Activated naive CD8-positive, alpha-beta T cell treated with anti-CD3 and anti-CD28 coated beads, Interleukin-2, amount 10 ng/mL, durations not matched to agents 7 days and 5 days (primary cell): ENCODE measurements around the gene TGFB2. TPM values are rescaled to one million over a fixed set of nuclear protein-coding genes. Genes with fewer than 3 reads are reported as not detected.

Experiments used
- ATAC-seq: fragments of 150-1000 bp; cut with Tn5 transposase; one replicate; pipeline ENCODE4 v1.10.0; 2021; ENCODE audit warnings: low read depth, moderate library complexity
- POLR2A ChIA-PET: fragments of 350-600 bp; sonication (Branson Sonifier 250); formaldehyde crosslinking; loops from one replicate; lab custom pipeline; 2021; ENCODE audit warnings: antibody characterized with exemption; lab: Charles Lee
- DNase-seq: peaks from one replicate; pipeline ENCODE4 v3.0.0; 2021
- H3K27ac Mint-ChIP-seq: one replicate; pipeline ENCODE4 v1.8.0; 2022; ENCODE audit warnings: mild to moderate bottlenecking, mixed read lengths
- H3K27me3 Mint-ChIP-seq: one replicate; pipeline ENCODE4 v1.8.0; 2022; ENCODE audit warnings: mild to moderate bottlenecking, moderate library complexity, mixed read lengths
- H3K36me3 Mint-ChIP-seq: one replicate; pipeline ENCODE4 v1.8.0; 2021; ENCODE audit warnings: mild to moderate bottlenecking, mixed read lengths
- H3K4me1 Mint-ChIP-seq: one replicate; pipeline ENCODE4 v1.8.0; 2021; ENCODE audit warnings: mixed read lengths
- H3K4me3 Mint-ChIP-seq: one replicate; pipeline ENCODE4 v1.8.0; 2022; ENCODE audit warnings: mild to moderate bottlenecking, moderate library complexity, mixed read lengths
- H3K9me3 Mint-ChIP-seq: one replicate; pipeline ENCODE4 v1.8.0; 2021; ENCODE audit warnings: mixed read lengths
- total RNA-seq, 2 experiments: library from RNA; stranded (reverse); gene quantifications; one replicate each; pipeline ENCODE4 v1.2.3, GENCODE V29; 2021

Gene TGFB2
- total RNA-seq, 2 experiments from 2014 or later, result not detected

GRCh38 chr1:218413179-218413578 lies 68.0 kb downstream of the TGFB2 start:
- no peaks in the 10 kb centered on the region for H3K4me1 Mint-ChIP-seq
- DNase-seq (no peak), ATAC-seq (no peak)
- H3K4me3 Mint-ChIP-seq, result no peak overlapping the region
- POLR2A ChIA-PET, result no interaction called here
- H3K27me3 Mint-ChIP-seq, result peaks cover 3% of the 10 kb centered on the region
- H3K9me3 Mint-ChIP-seq, result peaks cover 3% of the 10 kb centered on the region
- H3K27ac Mint-ChIP-seq, result no peak overlapping the region
- H3K36me3 Mint-ChIP-seq, result no peaks in the 10 kb centered on the region

GRCh38 chr1:218414060-218414728 lies 69.1 kb downstream of the TGFB2 start:
- POLR2A ChIA-PET, result no interaction called here
- no peak for DNase-seq

GRCh38 chr1:218415726-218416125 lies 70.6 kb downstream of the TGFB2 start:
- no peak for ATAC-seq
- no peak for DNase-seq
- Mint-ChIP-seq H3K36me3 (no peaks in the 10 kb centered on the region), H3K27me3 (peaks cover 3% of the 10 kb centered on the region), H3K9me3 (peaks cover 3% of the 10 kb centered on the region), H3K4me1 (no peaks in the 10 kb centered on the region), H3K4me3 (no peak overlapping the region), H3K27ac (no peak overlapping the region)
- POLR2A ChIA-PET, result no interaction called here

More at GRCh38 chr1:218414060-218414728, 69.1 kb downstream of the TGFB2 start:
- peaks cover 3% of the 10 kb centered on the region for H3K27me3 Mint-ChIP-seq
- no peaks in the 10 kb centered on the region for H3K4me1 Mint-ChIP-seq
- ATAC-seq, result no peak
- peaks cover 3% of the 10 kb centered on the region for H3K9me3 Mint-ChIP-seq
- no peaks in the 10 kb centered on the region for H3K36me3 Mint-ChIP-seq
- H3K27ac Mint-ChIP-seq, result no peak overlapping the region
- no peak overlapping the region for H3K4me3 Mint-ChIP-seq

GRCh38 chr1:218421531-218421930 lies 76.4 kb downstream of the TGFB2 start:
- Mint-ChIP-seq H3K27me3 (no peaks in the 10 kb centered on the region), H3K9me3 (peaks cover 3% of the 10 kb centered on the region), H3K4me1 (no peaks in the 10 kb centered on the region), H3K36me3 (no peaks in the 10 kb centered on the region), H3K4me3 (no peak overlapping the region), H3K27ac (no peak overlapping the region)
- DNase-seq, result no peak
- POLR2A ChIA-PET, result no interaction called here
- no peak for ATAC-seq

GRCh38 chr1:218424502-218424901 lies 79.4 kb downstream of the TGFB2 start:
- DNase-seq, result no peak
- Mint-ChIP-seq H3K4me3 (no peak overlapping the region), H3K9me3 (no peaks in the 10 kb centered on the region), H3K27ac (no peak overlapping the region), H3K36me3 (no peaks in the 10 kb centered on the region), H3K27me3 (no peaks in the 10 kb centered on the region), H3K4me1 (no peaks in the 10 kb centered on the region)
- POLR2A ChIA-PET, result no interaction called here
- ATAC-seq, result no peak

GRCh38 chr1:218425647-218426342 lies 80.7 kb downstream of the TGFB2 start:
- H3K4me1 Mint-ChIP-seq, result no peaks in the 10 kb centered on the region
- no peaks in the 10 kb centered on the region for H3K27me3 Mint-ChIP-seq
- H3K9me3 Mint-ChIP-seq, result no peaks in the 10 kb centered on the region
- POLR2A ChIA-PET, result no interaction called here
- DNase-seq, result no peak
- no peak overlapping the region for H3K4me3 Mint-ChIP-seq
- no peak overlapping the region for H3K27ac Mint-ChIP-seq
- ATAC-seq, result no peak
- H3K36me3 Mint-ChIP-seq, result no peaks in the 10 kb centered on the region

- H3K4me1 Mint-ChIP-seq, result no peaks in the 10 kb centered on the region
- no peak overlapping the region for H3K27ac Mint-ChIP-seq
Measured at GRCh38 chr1:218426343-218426657, 81.2 kb downstream of the TGFB2 start.

GRCh38 chr1:218429301-218429700 lies 84.2 kb downstream of the TGFB2 start:
- Mint-ChIP-seq H3K27ac (no peak overlapping the region), H3K4me3 (no peak overlapping the region), H3K9me3 (no peaks in the 10 kb centered on the region), H3K4me1 (no peaks in the 10 kb centered on the region), H3K36me3 (no peaks in the 10 kb centered on the region), H3K27me3 (no peaks in the 10 kb centered on the region)
- no peak for DNase-seq
- POLR2A ChIA-PET, result no interaction called here
- no peak for ATAC-seq

More at GRCh38 chr1:218426343-218426657, 81.2 kb downstream of the TGFB2 start:
- no peak for DNase-seq
- POLR2A ChIA-PET, result no interaction called here
- Mint-ChIP-seq H3K27me3 (no peaks in the 10 kb centered on the region), H3K36me3 (no peaks in the 10 kb centered on the region), H3K9me3 (no peaks in the 10 kb centered on the region), H3K4me3 (no peak overlapping the region)
- no peak for ATAC-seq

GRCh38 chr1:218430346-218430745 lies 85.2 kb downstream of the TGFB2 start:
- Mint-ChIP-seq H3K27ac (no peak overlapping the region), H3K27me3 (no peaks in the 10 kb centered on the region), H3K4me3 (no peak overlapping the region), H3K36me3 (no peaks in the 10 kb centered on the region), H3K9me3 (no peaks in the 10 kb centered on the region), H3K4me1 (no peaks in the 10 kb centered on the region)
- DNase-seq, result no peak
- POLR2A ChIA-PET, result no interaction called here
- ATAC-seq, result no peak

- DNase-seq (no peak), ATAC-seq (no peak)
- Mint-ChIP-seq H3K27ac (no peak overlapping the region), H3K4me1 (no peaks in the 10 kb centered on the region), H3K36me3 (no peaks in the 10 kb centered on the region), H3K4me3 (no peak overlapping the region), H3K9me3 (no peaks in the 10 kb centered on the region), H3K27me3 (peaks cover under 1% of the 10 kb centered on the region)
- POLR2A ChIA-PET, result no interaction called here
Measured at GRCh38 chr1:218430822-218431221, 85.7 kb downstream of the TGFB2 start.

GRCh38 chr1:218431476-218431875 lies 86.3 kb downstream of the TGFB2 start:
- Mint-ChIP-seq H3K27me3 (peaks cover 2% of the 10 kb centered on the region), H3K9me3 (no peaks in the 10 kb centered on the region), H3K4me1 (no peaks in the 10 kb centered on the region), H3K4me3 (no peak overlapping the region), H3K27ac (no peak overlapping the region), H3K36me3 (no peaks in the 10 kb centered on the region)
- DNase-seq (no peak), ATAC-seq (no peak)
- POLR2A ChIA-PET, result no interaction called here

GRCh38 chr1:218433744-218434143 lies 88.6 kb downstream of the TGFB2 start:
- POLR2A ChIA-PET, result no interaction called here
- H3K36me3 Mint-ChIP-seq, result no peaks in the 10 kb centered on the region
- H3K4me1 Mint-ChIP-seq, result no peaks in the 10 kb centered on the region

GRCh38 chr1:218435528-218435927 lies 90.4 kb downstream of the TGFB2 start:
- H3K4me1 Mint-ChIP-seq, result no peaks in the 10 kb centered on the region
- no peak overlapping the region for H3K4me3 Mint-ChIP-seq
- POLR2A ChIA-PET, result no interaction called here
- no peaks in the 10 kb centered on the region for H3K36me3 Mint-ChIP-seq
- no peak for DNase-seq
- peaks cover 2% of the 10 kb centered on the region for H3K27me3 Mint-ChIP-seq
- no peak overlapping the region for H3K27ac Mint-ChIP-seq
- no peak for ATAC-seq
- H3K9me3 Mint-ChIP-seq, result no peaks in the 10 kb centered on the region

More at GRCh38 chr1:218433744-218434143, 88.6 kb downstream of the TGFB2 start:
- no peak for ATAC-seq
- Mint-ChIP-seq H3K27me3 (peaks cover 2% of the 10 kb centered on the region), H3K9me3 (no peaks in the 10 kb centered on the region), H3K27ac (no peak overlapping the region), H3K4me3 (no peak overlapping the region)
- no peak for DNase-seq

- Mint-ChIP-seq H3K36me3 (no peaks in the 10 kb centered on the region), H3K27ac (no peak overlapping the region), H3K9me3 (no peaks in the 10 kb centered on the region), H3K4me3 (no peak overlapping the region), H3K27me3 (peaks cover 2% of the 10 kb centered on the region), H3K4me1 (no peaks in the 10 kb centered on the region)
- no peak for DNase-seq
- POLR2A ChIA-PET, result no interaction called here
- ATAC-seq, result no peak
Measured at GRCh38 chr1:218436346-218436745, 91.2 kb downstream of the TGFB2 start.
